ENCODE data around the gene SKIL.

The SKIL gene

GRCh38 chr3:170437176-170437575 is 79.7 kb downstream of the SKIL start:
- Histone ChIP-seq H3K4me3 (no peak overlapping the region), H3K27ac (no peak overlapping the region)
- no peak for DNase-seq (ENCODE audit: low spot score)
- TF ChIP-seq CTCF (IDR thresholded peaks at IDR 0.05): no peak

- Histone ChIP-seq H3K4me3 (no peak overlapping the region), H3K27ac (no peak overlapping the region)
- no peak for TF ChIP-seq CTCF (IDR thresholded peaks at IDR 0.05)
- DNase-seq (ENCODE audit: low spot score): no peak
Measured at GRCh38 chr3:170437696-170438407, 80.3 kb downstream of the SKIL start.

GRCh38 chr3:170438836-170439235 is 81.3 kb downstream of the SKIL start:
- H3K4me3 ChIP-seq: no peak overlapping the region
- no peak for TF ChIP-seq CTCF (IDR thresholded peaks at IDR 0.05)
- DNase-seq (ENCODE audit: low spot score): no peak
- no peak overlapping the region for H3K27ac ChIP-seq

- Histone ChIP-seq H3K27ac (no peak overlapping the region), H3K4me3 (no peak overlapping the region)
- TF ChIP-seq CTCF (IDR thresholded peaks at IDR 0.05): no peak
- no peak for DNase-seq (ENCODE audit: low spot score)
Measured at GRCh38 chr3:170440344-170440743, 82.8 kb downstream of the SKIL start.

GRCh38 chr3:170441412-170441811 is 83.9 kb downstream of the SKIL start:
- TF ChIP-seq CTCF (IDR thresholded peaks at IDR 0.05): no peak
- Histone ChIP-seq H3K27ac (no peak overlapping the region), H3K4me3 (no peak overlapping the region)
- DNase-seq (ENCODE audit: low spot score): no peak

GRCh38 chr3:170442947-170443346 is 85.4 kb downstream of the SKIL start:
- no peak overlapping the region for H3K4me3 ChIP-seq
- no peak overlapping the region for H3K27ac ChIP-seq
- DNase-seq (ENCODE audit: low spot score): no peak
- no peak for TF ChIP-seq CTCF (IDR thresholded peaks at IDR 0.05)

GRCh38 chr3:170443457-170443856 is 85.9 kb downstream of the SKIL start:
- no peak for DNase-seq (ENCODE audit: low spot score)
- H3K4me3 ChIP-seq: no peak overlapping the region
- no peak overlapping the region for H3K27ac ChIP-seq
- TF ChIP-seq CTCF (IDR thresholded peaks at IDR 0.05): no peak
